Caco-2 (cell line): ENCODE measurements around the gene KLHL11. TPM values are rescaled to one million over a fixed set of nuclear protein-coding genes. Genes with fewer than 3 reads are reported as not detected.
A peak's percentile ranks its signal among the peaks of the same experiment; 100 is the strongest.

Experiments
- BruUV-seq: library from RNA; stranded (reverse); fragments of 400-500 nt; replicated peaks from 2 replicates; lab custom pipeline; 2021; lab: Mats Ljungman, UMichigan
- CTCF ChIA-PET: fragments of 300-600 bp; sonication (Branson Sonifier 250); formaldehyde crosslinking; loops from one replicate; lab custom pipeline; 2022; ENCODE audit warnings: antibody characterized with exemption; lab: Charles Lee
- POLR2A ChIA-PET: fragments of 300-600 bp; sonication (Branson Sonifier 250); formaldehyde crosslinking; loops from one replicate; lab custom pipeline; 2022; ENCODE audit warnings: antibody characterized with exemption; lab: Charles Lee
- DNase-seq, 2 experiments: peaks; one replicate each; pipeline versions ENCODE4 v3.0.0 to v3.0.0-alpha.2; 2020 to 2022
- H3K27me3 ChIP-seq: replicated peaks from 2 replicates; pipeline ENCODE4 v1.6.0; 2011; ENCODE audit warnings: low read length; ENCODE audit not compliant: control insufficient read depth, insufficient read depth
- H3K36me3 ChIP-seq: 2 replicates; pipeline ENCODE4 v1.5.1; 2011; ENCODE audit warnings: low read length; ENCODE audit not compliant: control insufficient read depth, insufficient read depth
- H3K4me1 ChIP-seq: fragments of 250-450 bp; sonication (Bioruptor Pico); 2 replicates; pipeline ENCODE4 v1.5.1; 2020; ENCODE audit warnings: mild to moderate bottlenecking
- H3K4me3 ChIP-seq: 2 replicates; pipeline ENCODE4 v1.5.1; 2011; ENCODE audit warnings: low read depth, mild to moderate bottlenecking, control low read depth, low read length
- H3K9me3 ChIP-seq: fragments of 250-450 bp; sonication (Bioruptor Pico); 2 replicates; pipeline ENCODE4 v1.5.1; 2020; ENCODE audit warnings: mild to moderate bottlenecking, moderate library complexity
- H3K27ac Mint-ChIP-seq: one replicate; pipeline ENCODE4 v1.8.0; 2022; ENCODE audit warnings: mixed read lengths; ENCODE audit not compliant: unreplicated experiment
- H3K27me3 Mint-ChIP-seq: one replicate; pipeline ENCODE4 v1.8.0; 2022; ENCODE audit warnings: mixed read lengths; ENCODE audit not compliant: insufficient read depth, unreplicated experiment
- H3K36me3 Mint-ChIP-seq: one replicate; pipeline ENCODE4 v1.8.0; 2022; ENCODE audit warnings: mild to moderate bottlenecking, mixed read lengths; ENCODE audit not compliant: insufficient read depth, unreplicated experiment
- H3K4me1 Mint-ChIP-seq: one replicate; pipeline ENCODE4 v1.8.0; 2022; ENCODE audit warnings: low read depth, mixed read lengths; ENCODE audit not compliant: unreplicated experiment
- H3K4me3 Mint-ChIP-seq: one replicate; pipeline ENCODE4 v1.8.0; 2022; ENCODE audit warnings: mild to moderate bottlenecking, moderate library complexity, mixed read lengths; ENCODE audit not compliant: unreplicated experiment
- H3K9me3 Mint-ChIP-seq: one replicate; pipeline ENCODE4 v1.8.0; 2022; ENCODE audit warnings: mixed read lengths; ENCODE audit not compliant: unreplicated experiment
- intact Hi-C: fragments of 100-400 bp; cut with micrococcal nuclease; formaldehyde crosslinking; loops from one replicate; pipeline ENCODE4 v1.10.0; 2022; ENCODE audit not compliant: unreplicated experiment
- total RNA-seq: library from RNA; stranded (reverse); gene quantifications from 2 replicates; pipeline ENCODE4 v1.2.3, GENCODE V29; 2022
- TF ChIP-seq, protein P1 (sequence below), 2 experiments: fragments of 200-600 bp in 1 of 2; IDR thresholded peaks; 1 replicate in 1 of 2; 2 replicates in 1 of 2; pipeline versions ENCODE4 v1.5.1 to v1.8.0; 2011 to 2022; ENCODE audit warnings: antibody characterized with exemption in 1 of 2, control low read depth in 1 of 2, inconsistent platforms in 1 of 2, low read depth in 1 of 2, low read length in 1 of 2, mild to moderate bottlenecking in 1 of 2, moderate library complexity in 1 of 2; ENCODE audit not compliant: insufficient read depth in 1 of 2, severe bottlenecking in 1 of 2, unreplicated experiment in 1 of 2

Gene KLHL11
- total RNA-seq, 1 experiment from 2014 or later: 22.2 TPM

DNA sequence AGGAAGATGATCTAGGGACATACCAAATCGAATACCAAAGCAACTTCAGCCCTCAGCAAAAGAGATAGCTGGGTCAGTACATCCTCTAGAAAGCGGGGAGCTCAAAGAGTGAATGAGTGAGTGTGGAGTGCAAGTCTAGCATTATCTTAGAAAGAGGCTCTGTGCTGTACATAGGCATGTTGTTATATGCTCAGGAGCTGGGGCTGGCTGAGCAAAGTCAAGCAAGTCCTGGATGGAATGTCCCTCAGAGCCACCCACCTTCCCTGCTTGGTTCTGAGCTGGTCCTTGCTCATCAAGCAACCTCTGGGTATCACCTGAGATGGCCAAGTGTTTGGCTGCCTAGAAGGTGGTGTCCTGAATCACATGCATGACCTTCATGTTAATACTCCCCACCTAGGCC, 4.9 kb upstream of the KLHL11 start:
- no peak for DNase-seq
- Mint-ChIP-seq H3K4me3 (no peak overlapping the region), H3K27me3 (no peaks in the 10 kb centered on the region), H3K36me3 (peaks cover 85% of the 10 kb centered on the region), H3K4me1 (no peaks in the 10 kb centered on the region), H3K27ac (no peak overlapping the region), H3K9me3 (no peaks in the 10 kb centered on the region)
- CTCF ChIA-PET: interaction anchor here (0.5 to 0.6 kb wide), 2 partner anchors 14 to 87 kb away, joined by 5 to 9 read pairs; no protein-coding TSS in a partner anchor
- no TSS peak for BruUV-seq
- H3K27me3 ChIP-seq: no peaks in the 10 kb centered on the region
- 0 out of 2 replicates have a peak, but pooled peaks cover 5% of the 10 kb centered on the region for H3K4me1 ChIP-seq
- no peak overlapping the region for H3K4me3 ChIP-seq
- POLR2A ChIA-PET: no interaction called here
- no peaks in the 10 kb centered on the region for H3K9me3 ChIP-seq
- peaks cover 10% of the 10 kb centered on the region for H3K36me3 ChIP-seq
- intact Hi-C loops: no loop called here
- TF ChIP-seq, protein P1, sequence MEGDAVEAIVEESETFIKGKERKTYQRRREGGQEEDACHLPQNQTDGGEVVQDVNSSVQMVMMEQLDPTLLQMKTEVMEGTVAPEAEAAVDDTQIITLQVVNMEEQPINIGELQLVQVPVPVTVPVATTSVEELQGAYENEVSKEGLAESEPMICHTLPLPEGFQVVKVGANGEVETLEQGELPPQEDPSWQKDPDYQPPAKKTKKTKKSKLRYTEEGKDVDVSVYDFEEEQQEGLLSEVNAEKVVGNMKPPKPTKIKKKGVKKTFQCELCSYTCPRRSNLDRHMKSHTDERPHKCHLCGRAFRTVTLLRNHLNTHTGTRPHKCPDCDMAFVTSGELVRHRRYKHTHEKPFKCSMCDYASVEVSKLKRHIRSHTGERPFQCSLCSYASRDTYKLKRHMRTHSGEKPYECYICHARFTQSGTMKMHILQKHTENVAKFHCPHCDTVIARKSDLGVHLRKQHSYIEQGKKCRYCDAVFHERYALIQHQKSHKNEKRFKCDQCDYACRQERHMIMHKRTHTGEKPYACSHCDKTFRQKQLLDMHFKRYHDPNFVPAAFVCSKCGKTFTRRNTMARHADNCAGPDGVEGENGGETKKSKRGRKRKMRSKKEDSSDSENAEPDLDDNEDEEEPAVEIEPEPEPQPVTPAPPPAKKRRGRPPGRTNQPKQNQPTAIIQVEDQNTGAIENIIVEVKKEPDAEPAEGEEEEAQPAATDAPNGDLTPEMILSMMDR (IDR thresholded peaks at IDR 0.05; ENCODE audit: insufficient read depth in 1 of 2, low read depth in 1 of 2, low read length in 1 of 2, severe bottlenecking in 1 of 2, unreplicated experiment in 1 of 2): no peak

DNA sequence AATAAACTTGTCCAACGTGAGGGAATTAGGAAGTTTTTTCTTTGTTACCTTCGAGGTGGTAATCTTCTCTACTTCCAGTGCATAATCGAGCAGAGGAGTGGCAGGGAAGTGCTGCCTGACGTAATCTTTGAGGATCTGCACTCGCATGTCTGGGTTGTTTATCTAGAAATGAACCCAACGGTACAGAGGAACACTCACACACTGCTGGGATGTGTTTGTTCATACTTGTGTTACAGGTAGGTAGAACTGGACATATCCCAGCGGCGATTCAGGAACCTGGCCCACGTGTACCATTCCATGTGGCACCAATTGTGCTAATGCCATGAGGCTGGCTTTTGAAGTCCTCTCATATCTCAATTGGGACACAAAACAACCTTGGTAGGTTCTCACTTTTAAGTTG, 4.2 kb upstream of the KLHL11 start:
- no peak overlapping the region for H3K27ac Mint-ChIP-seq

DNA sequence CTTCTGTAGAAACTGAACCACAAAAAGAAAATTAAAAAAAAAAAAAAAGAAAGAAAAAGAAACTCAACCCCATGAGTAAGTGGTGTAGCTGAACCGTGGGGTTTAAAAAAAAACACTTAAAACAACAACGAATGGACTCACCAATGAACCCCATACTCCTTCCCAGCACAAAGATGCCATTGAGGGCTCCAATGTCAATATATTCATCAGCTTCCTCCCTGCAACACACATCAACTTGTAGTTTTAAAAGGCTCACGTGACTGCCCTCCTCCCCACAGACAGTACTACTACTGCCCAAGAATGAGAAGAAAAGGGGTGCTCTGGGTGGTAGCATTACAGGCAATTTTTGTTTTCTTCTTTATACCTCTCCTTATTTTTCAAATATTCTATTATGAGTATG, 3.3 kb upstream of the KLHL11 start:
- Histone ChIP-seq H3K27me3 (no peaks in the 10 kb centered on the region), H3K4me1 (peaks cover 12% of the 10 kb centered on the region), H3K36me3 (peaks cover 10% of the 10 kb centered on the region), H3K9me3 (no peaks in the 10 kb centered on the region), H3K4me3 (no peak overlapping the region)
- intact Hi-C loops: no loop called here
- POLR2A ChIA-PET: interaction anchor here (0.6 kb wide), 1 partner anchor 149 kb away, joined by 5 read pairs; the partner anchor contains the start of gene DNAJC7
- TF ChIP-seq, protein P1 (IDR thresholded peaks at IDR 0.05; ENCODE audit: insufficient read depth in 1 of 2, low read depth in 1 of 2, low read length in 1 of 2, severe bottlenecking in 1 of 2, unreplicated experiment in 1 of 2): no peak
- no TSS peak for BruUV-seq
- H3K9me3 Mint-ChIP-seq: no peaks in the 10 kb centered on the region
- H3K27ac Mint-ChIP-seq: no peak overlapping the region
- DNase-seq: no peak
- no peaks in the 10 kb centered on the region for H3K27me3 Mint-ChIP-seq
- H3K36me3 Mint-ChIP-seq: peaks cover 72% of the 10 kb centered on the region
- H3K4me1 Mint-ChIP-seq: no peaks in the 10 kb centered on the region
- peak overlapping the region; percentile 9 for H3K4me3 Mint-ChIP-seq
- CTCF ChIA-PET: no interaction called here

More for the DNA sequence above, 4.2 kb upstream of the KLHL11 start:
- DNase-seq: no peak
- peaks cover 10% of the 10 kb centered on the region for H3K36me3 ChIP-seq
- H3K36me3 Mint-ChIP-seq: peaks cover 80% of the 10 kb centered on the region
- intact Hi-C loops: no loop called here
- 0 out of 2 replicates have a peak, but pooled peaks cover 5% of the 10 kb centered on the region for H3K4me1 ChIP-seq
- no peaks in the 10 kb centered on the region for H3K27me3 Mint-ChIP-seq
- H3K4me3 Mint-ChIP-seq: no peak overlapping the region
- CTCF ChIA-PET: no interaction called here
- H3K4me1 Mint-ChIP-seq: no peaks in the 10 kb centered on the region
- no peak overlapping the region for H3K4me3 ChIP-seq
- POLR2A ChIA-PET: no interaction called here
- no peaks in the 10 kb centered on the region for H3K9me3 Mint-ChIP-seq
- no TSS peak for BruUV-seq
- no peaks in the 10 kb centered on the region for H3K9me3 ChIP-seq
- no peaks in the 10 kb centered on the region for H3K27me3 ChIP-seq
- TF ChIP-seq, protein P1 (IDR thresholded peaks at IDR 0.05; ENCODE audit: insufficient read depth in 1 of 2, low read depth in 1 of 2, low read length in 1 of 2, severe bottlenecking in 1 of 2, unreplicated experiment in 1 of 2): no peak
